A375 (cell line): ENCODE results near the gene DHX9. TPM values are rescaled to one million over a fixed set of nuclear protein-coding genes. Genes with fewer than 3 reads are reported as not detected.

Source experiments
- total RNA-seq: library from RNA; depleted of rRNA; stranded (reverse); fragments of >200 nt; shearing (Covaris generic); gene quantifications from 2 replicates; pipeline ENCODE4 v1.2.3, GENCODE V29; 2014; rRNA removed

DHX9 gene
- 232 and 258 TPM in 2 replicates for total RNA-seq

DNA sequence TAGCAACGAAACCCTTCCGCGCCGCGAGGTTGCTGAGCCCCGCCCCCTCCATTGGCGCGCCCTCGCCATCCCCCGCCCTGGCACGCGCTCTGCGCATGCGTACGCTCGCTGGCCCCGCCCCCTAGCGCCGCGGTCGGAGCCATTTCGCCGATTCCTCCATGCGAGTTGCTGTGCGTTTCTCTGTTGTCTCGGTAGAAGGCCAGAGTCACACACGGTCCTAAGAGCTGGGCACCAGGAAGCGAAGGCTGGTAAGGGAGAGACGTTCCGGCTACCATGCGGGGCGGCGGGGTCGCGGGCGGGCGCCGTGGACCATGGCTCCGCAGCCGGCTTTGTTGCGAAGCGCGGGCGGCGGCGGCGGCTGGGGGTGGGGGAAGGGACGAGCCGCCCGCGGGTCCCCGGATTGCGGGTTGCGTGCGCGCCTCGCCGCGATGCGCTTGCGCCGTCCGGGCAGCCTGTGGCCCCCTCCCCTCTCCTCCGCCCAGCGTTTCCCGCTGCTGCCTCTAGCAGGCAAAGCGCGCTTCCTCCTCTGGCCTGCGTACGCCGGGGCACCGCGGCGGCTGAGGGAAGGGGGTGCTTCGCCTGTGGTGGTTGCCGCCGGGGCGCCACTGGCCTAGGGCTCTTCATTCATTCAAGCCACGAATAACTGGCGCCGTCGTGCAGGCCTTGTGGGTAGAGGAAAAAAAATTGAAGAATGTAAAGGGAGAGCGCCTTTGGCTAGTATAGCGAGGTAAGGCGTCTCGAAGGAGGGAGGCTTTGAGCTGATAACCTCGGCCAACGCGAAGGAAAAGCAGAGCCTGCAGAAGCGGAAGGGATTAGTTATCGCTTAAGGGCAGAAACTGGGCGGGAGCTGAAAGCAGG is at the start of gene DHX9:
TSS of gene DHX9 (plus strand) at position 139 of the 858 bp plus-strand sequence. CDS start 3,220 bp downstream, outside the sequence.

Other genes starting within 250 kb of the DHX9 start
- 11.6 and 16.3 TPM in 2 replicates for gene RGS16, start 235.0 kb upstream of the DHX9 start, total RNA-seq
- gene RGS8, start 154.8 kb upstream of the DHX9 start, total RNA-seq, result 0.04 and 0.11 TPM in 2 replicates
- 2.4 and 6.9 TPM in 2 replicates for gene NPL, start 49.6 kb upstream of the DHX9 start, total RNA-seq
- not detected in 2 replicates for gene SHCBP1L, start 113.8 kb downstream of the DHX9 start, total RNA-seq
- gene LAMC1, start 184.1 kb downstream of the DHX9 start, total RNA-seq, result 359 and 440 TPM in 2 replicates